RCC 7860 (cell line): ENCODE data around the gene ZNF506.
A peak's percentile ranks its signal among the peaks of the same experiment; 100 is the strongest.
"Not testable (repeated sequence)": the region's sequence is repeated elsewhere in the genome, so short reads cannot be mapped to it uniquely, and the experiment has no call there.

ENCODE experiments used
- DNase-seq: peaks from one replicate; pipeline ENCODE4 v3.0.0-alpha.2; 2015; ENCODE audit warnings: low spot score
- FAIRE-seq: peaks from 2 replicates; lab custom pipeline; 2012; peaks lifted over from hg19 to GRCh38; lab: Jason Lieb, UNC

The ZNF506 gene

GRCh38 chr19:19821366-19821951 lies at the start of gene ZNF506:
TSS of gene ZNF506 (minus strand) at chr19:19821750. CDS start at chr19:19821603, 147 bp downstream.
- peak; percentile 71 for FAIRE-seq
- peak; percentile 81 for DNase-seq

GRCh38 chr19:19870086-19870485 lies 48.5 kb upstream of the ZNF506 start:
- not testable (repeated sequence) for FAIRE-seq, DNase-seq

- FAIRE-seq (no peak), DNase-seq (no peak)
Measured at GRCh38 chr19:19866611-19867248, 45.2 kb upstream of the ZNF506 start.

- peak; percentile 83 for DNase-seq
- FAIRE-seq = peak; percentile 82
Measured at GRCh38 chr19:19865750-19866610, 44.4 kb upstream of the ZNF506 start, which contains the start of gene ZNF253. TSS of gene ZNF253 (plus strand) at chr19:19865882. CDS start at chr19:19865997, 115 bp downstream.

- FAIRE-seq (no peak), DNase-seq (no peak)
Measured at GRCh38 chr19:19860756-19861390, 39.3 kb upstream of the ZNF506 start.

- FAIRE-seq = no peak
- DNase-seq = no peak
Measured at GRCh38 chr19:19858751-19859150, 37.2 kb upstream of the ZNF506 start.

GRCh38 chr19:19851740-19852139 lies 30.2 kb upstream of the ZNF506 start:
- not testable (repeated sequence) for FAIRE-seq

GRCh38 chr19:19849056-19849455 lies 27.5 kb upstream of the ZNF506 start:
- FAIRE-seq = no peak
- DNase-seq = no peak

More at GRCh38 chr19:19851740-19852139, 30.2 kb upstream of the ZNF506 start:
- not testable (repeated sequence) for DNase-seq

- no peak for FAIRE-seq
- DNase-seq = no peak
Measured at GRCh38 chr19:19847781-19848180, 26.2 kb upstream of the ZNF506 start.

- DNase-seq = no peak
- no peak for FAIRE-seq
Measured at GRCh38 chr19:19835560-19836038, 14.0 kb upstream of the ZNF506 start.

- DNase-seq (no peak), FAIRE-seq (no peak)
Measured at GRCh38 chr19:19826875-19827274, 5.3 kb upstream of the ZNF506 start.

- DNase-seq = no peak
- FAIRE-seq = no peak
Measured at GRCh38 chr19:19823916-19824315, 2.4 kb upstream of the ZNF506 start.

GRCh38 chr19:19821976-19822375 lies 426 bp upstream of the ZNF506 start:
- not testable (repeated sequence) for FAIRE-seq, DNase-seq

GRCh38 chr19:19820774-19821320 lies 703 bp downstream of the ZNF506 start:
- FAIRE-seq (no peak), DNase-seq (no peak)

GRCh38 chr19:19817357-19817756 lies 4.2 kb downstream of the ZNF506 start:
- FAIRE-seq (no peak), DNase-seq (no peak)

GRCh38 chr19:19816679-19817078 lies 4.9 kb downstream of the ZNF506 start:
- no peak for DNase-seq
- FAIRE-seq = no peak

GRCh38 chr19:19811999-19812398 lies 9.6 kb downstream of the ZNF506 start:
- not testable (repeated sequence) for DNase-seq, FAIRE-seq

GRCh38 chr19:19805480-19805879 lies 16.1 kb downstream of the ZNF506 start:
- DNase-seq (no peak), FAIRE-seq (no peak)

- FAIRE-seq (no peak), DNase-seq (no peak)
Measured at GRCh38 chr19:19788015-19788414, 33.5 kb downstream of the ZNF506 start.

GRCh38 chr19:19785476-19785875 lies 36.1 kb downstream of the ZNF506 start:
- FAIRE-seq, DNase-seq: not testable (repeated sequence)
